Neural crest cell (in vitro differentiated cells): ENCODE data around the gene OLIG1. TPM values are rescaled to one million over a fixed set of nuclear protein-coding genes. Genes with fewer than 3 reads are reported as not detected.

Source experiments
- DNase-seq: peaks from one replicate; pipeline ENCODE4 v3.0.0; 2021; ENCODE audit warnings: low read depth, mixed read lengths, low spot score
- H3K27ac Mint-ChIP-seq: one replicate; pipeline ENCODE4 v1.8.0; 2021; ENCODE audit warnings: mild to moderate bottlenecking, mixed read lengths; ENCODE audit not compliant: unreplicated experiment
- H3K27me3 Mint-ChIP-seq: 2 replicates; pipeline ENCODE4 v1.8.0; 2021; ENCODE audit warnings: low read depth, mild to moderate bottlenecking, mixed read lengths
- H3K36me3 Mint-ChIP-seq: 2 replicates; pipeline ENCODE4 v1.8.0; 2021; ENCODE audit warnings: low read depth, mild to moderate bottlenecking, mixed read lengths
- H3K4me1 Mint-ChIP-seq: 2 replicates; pipeline ENCODE4 v1.8.0; 2021; ENCODE audit warnings: mixed read lengths
- H3K4me3 Mint-ChIP-seq: one replicate; pipeline ENCODE4 v1.8.0; 2021; ENCODE audit warnings: mild to moderate bottlenecking, mixed read lengths
- H3K9me3 Mint-ChIP-seq: 2 replicates; pipeline ENCODE4 v1.8.0; 2021; ENCODE audit warnings: mixed read lengths
- total RNA-seq: library from RNA; stranded (reverse); gene quantifications from 2 replicates; pipeline ENCODE4 v1.2.1, GENCODE V29; 2021
- TF ChIP-seq, protein P1 (sequence below): fragments of 200-600 bp; sonication (generic); conservative IDR thresholded peaks from 2 replicates; pipeline ENCODE4 v1.5.0; 2021; ENCODE audit warnings: antibody characterized with exemption, mild to moderate bottlenecking

The OLIG1 gene
- total RNA-seq, 1 donor from 2014 or later, result 8.4 TPM

DNA sequence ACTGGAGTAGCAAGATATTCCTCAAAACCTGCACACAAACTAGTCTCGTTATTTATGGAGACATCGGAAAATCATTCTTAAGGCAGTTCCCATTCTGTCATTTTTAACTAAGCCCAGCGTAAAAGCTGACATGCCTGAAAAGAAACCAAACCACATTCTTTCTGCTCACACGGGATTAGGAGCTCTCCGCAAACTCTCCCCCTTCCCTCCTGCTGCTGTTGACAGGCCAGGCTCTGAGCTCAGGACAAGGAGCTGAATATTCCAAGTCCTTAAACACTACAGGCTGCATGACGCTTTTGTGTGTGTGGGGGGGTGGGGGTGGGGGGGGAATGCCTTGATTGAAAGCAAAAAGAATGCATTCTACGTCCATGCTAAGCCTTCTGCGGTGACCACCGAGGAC lies 5.2 kb downstream of the OLIG1 start:
- H3K27ac Mint-ChIP-seq, result no peak overlapping the region
- H3K4me3 Mint-ChIP-seq, result no peak overlapping the region
- DNase-seq, result no peak
- no peaks in the 10 kb centered on the region for H3K9me3 Mint-ChIP-seq
- TF ChIP-seq, protein P1, sequence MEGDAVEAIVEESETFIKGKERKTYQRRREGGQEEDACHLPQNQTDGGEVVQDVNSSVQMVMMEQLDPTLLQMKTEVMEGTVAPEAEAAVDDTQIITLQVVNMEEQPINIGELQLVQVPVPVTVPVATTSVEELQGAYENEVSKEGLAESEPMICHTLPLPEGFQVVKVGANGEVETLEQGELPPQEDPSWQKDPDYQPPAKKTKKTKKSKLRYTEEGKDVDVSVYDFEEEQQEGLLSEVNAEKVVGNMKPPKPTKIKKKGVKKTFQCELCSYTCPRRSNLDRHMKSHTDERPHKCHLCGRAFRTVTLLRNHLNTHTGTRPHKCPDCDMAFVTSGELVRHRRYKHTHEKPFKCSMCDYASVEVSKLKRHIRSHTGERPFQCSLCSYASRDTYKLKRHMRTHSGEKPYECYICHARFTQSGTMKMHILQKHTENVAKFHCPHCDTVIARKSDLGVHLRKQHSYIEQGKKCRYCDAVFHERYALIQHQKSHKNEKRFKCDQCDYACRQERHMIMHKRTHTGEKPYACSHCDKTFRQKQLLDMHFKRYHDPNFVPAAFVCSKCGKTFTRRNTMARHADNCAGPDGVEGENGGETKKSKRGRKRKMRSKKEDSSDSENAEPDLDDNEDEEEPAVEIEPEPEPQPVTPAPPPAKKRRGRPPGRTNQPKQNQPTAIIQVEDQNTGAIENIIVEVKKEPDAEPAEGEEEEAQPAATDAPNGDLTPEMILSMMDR, result no peak
- H3K4me1 Mint-ChIP-seq, result peaks cover 35% of the 10 kb centered on the region
- H3K36me3 Mint-ChIP-seq, result no peaks in the 10 kb centered on the region
- H3K27me3 Mint-ChIP-seq, result peaks cover 89% of the 10 kb centered on the region

- H3K4me3 Mint-ChIP-seq, result no peak overlapping the region
- H3K4me1 Mint-ChIP-seq, result peaks cover 35% of the 10 kb centered on the region
- TF ChIP-seq, protein P1, result no peak
- no peaks in the 10 kb centered on the region for H3K9me3 Mint-ChIP-seq
- no peak for DNase-seq
- H3K27ac Mint-ChIP-seq, result no peak overlapping the region
- H3K36me3 Mint-ChIP-seq, result no peaks in the 10 kb centered on the region
- H3K27me3 Mint-ChIP-seq, result peaks cover 93% of the 10 kb centered on the region
Observed at GRCh38 chr21:33075596-33076195, 5.8 kb downstream of the OLIG1 start.

DNA sequence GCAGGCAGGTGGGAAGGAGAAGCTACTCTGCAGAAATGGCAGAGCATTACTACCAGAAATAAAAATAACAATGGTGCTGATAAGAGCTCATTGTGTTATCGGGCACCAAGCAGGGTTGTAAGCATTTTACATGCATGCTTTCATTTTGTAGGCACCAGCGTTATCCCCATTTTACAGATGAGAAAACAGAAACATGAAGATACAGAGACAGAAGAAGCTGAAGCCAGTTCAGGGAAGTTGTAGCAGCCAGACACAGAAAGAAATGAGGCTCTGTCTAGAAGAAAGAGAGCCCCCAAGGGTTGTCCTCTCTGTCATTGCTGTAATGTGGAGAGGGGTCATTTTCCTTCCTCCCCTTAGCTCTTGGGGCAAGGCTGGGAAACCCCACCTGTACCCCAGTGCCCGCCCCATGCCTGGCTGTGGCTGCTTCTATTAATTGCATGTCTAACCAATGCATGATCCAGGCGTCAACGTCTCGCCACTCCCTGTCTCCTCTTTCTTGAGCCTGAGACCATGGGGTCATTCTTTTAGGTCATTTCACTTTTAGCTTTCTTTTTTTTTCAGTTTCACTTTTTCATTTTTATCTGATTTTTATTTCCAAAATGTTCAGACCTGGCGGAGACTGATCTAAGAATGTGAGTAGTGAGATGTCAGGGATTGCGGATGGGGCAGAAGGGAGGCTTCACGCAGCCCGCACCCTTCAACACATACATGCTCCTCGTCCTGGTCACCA lies 6.8 kb downstream of the OLIG1 start:
- no peak overlapping the region for H3K4me3 Mint-ChIP-seq
- TF ChIP-seq, protein P1, result no peak
- H3K27ac Mint-ChIP-seq, result no peak overlapping the region
- no peaks in the 10 kb centered on the region for H3K36me3 Mint-ChIP-seq
- H3K9me3 Mint-ChIP-seq, result no peaks in the 10 kb centered on the region
- no peak for DNase-seq
- peaks cover 86% of the 10 kb centered on the region for H3K27me3 Mint-ChIP-seq
- peaks cover 29% of the 10 kb centered on the region for H3K4me1 Mint-ChIP-seq

DNA sequence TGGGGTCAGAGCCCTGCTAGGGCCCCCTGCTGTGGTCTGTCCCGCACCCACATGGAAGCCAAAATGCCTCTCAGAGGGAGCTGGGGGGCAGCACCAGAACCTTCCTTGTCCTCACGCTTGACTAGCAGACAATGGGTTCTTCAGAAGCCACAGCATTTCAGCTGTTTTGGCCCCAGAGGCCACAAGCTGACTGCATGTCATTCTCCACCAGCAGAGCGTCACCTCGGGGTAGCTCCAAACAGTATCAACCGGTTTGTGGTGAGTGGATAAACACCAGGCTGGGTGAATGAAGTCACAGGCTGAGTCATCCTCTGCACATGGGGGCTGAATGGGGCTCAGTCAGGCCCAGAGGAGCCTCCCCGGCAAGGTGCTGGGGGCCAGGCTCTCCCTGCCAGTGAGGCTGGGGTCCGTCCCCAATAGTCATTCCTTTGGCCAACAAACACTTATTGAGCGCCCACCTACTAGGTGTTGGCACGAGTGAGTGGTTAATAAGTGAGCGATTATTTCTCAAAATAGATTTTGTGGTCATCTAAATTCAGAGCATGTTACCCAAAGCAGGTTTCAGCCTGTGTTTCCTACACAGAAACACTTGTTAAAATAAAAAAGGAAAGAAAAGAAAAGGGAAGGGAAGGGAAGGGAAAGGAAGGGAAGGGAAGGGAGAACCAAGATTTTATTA lies 9.1 kb downstream of the OLIG1 start:
- Mint-ChIP-seq H3K4me3 (no peak overlapping the region), H3K36me3 (no peaks in the 10 kb centered on the region), H3K9me3 (no peaks in the 10 kb centered on the region), H3K27ac (peak overlapping the region; percentile 7), H3K27me3 (peaks cover 75% of the 10 kb centered on the region), H3K4me1 (peaks cover 24% of the 10 kb centered on the region)
- no peak for DNase-seq
- TF ChIP-seq, protein P1, result peak; percentile 13

DNA sequence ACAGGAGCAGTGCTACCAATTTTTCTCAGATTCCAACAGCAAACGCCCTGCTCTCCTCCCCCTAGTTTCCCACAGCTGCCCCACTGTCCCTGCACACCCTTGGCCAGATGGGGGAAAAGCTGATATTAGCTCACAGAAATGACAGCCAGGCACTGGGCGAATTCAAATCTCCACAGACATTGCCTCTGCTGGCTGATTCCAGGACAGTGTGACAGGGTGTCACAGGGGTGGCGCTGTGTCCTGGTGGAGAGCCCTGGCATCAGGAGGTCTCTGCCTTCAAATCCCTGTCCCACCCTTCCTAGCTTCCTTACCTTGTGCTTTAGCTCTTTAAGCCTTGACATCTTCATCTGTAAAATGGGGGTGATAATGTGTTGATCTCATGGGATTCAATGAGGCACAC lies 10.4 kb downstream of the OLIG1 start:
- TF ChIP-seq, protein P1, result no peak
- Mint-ChIP-seq H3K4me1 (peaks cover 18% of the 10 kb centered on the region), H3K9me3 (no peaks in the 10 kb centered on the region), H3K27me3 (peaks cover 70% of the 10 kb centered on the region), H3K27ac (no peak overlapping the region), H3K36me3 (no peaks in the 10 kb centered on the region), H3K4me3 (no peak overlapping the region)
- DNase-seq, result no peak
